ENCODE measurements around the gene KCNAB1.

DNA sequence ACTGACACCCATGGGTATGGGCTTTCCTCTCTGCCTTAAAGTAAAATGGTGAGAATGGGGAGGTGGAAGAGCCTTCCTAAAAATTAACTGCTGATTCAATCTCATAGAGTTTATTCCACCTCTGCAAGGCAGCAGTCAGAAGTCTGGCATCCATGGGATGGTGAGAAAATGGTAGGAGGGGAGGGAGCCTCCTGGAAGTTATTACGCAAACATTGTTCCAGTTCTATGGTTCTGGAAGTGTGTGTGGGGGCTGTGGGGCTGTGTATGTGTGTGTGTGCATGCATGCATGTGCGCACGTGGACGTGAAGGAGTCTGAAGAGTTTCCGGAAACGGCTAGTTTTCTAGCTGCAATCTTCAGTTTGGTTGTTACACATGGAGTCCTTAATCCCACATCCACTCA lies 177.6 kb downstream of the KCNAB1 start:
- TF ChIP-seq BCL11A (IDR thresholded peaks at IDR 0.05; ENCODE audit: low read depth in 2 of 2, low read length in 2 of 2) (no peak), CTCF (IDR thresholded peaks at IDR 0.05; ENCODE audit: control extremely low read depth in 1 of 3, insufficient read depth in 1 of 3, low read depth in 1 of 3, low read length in 3 of 3) (no peak), YY1 (IDR thresholded peaks at IDR 0.05; ENCODE audit: low read depth, low read length) (no peak), POLR2AphosphoS5 (IDR thresholded peaks at IDR 0.05; ENCODE audit: low read depth, low read length) (no peak), RNF2 (IDR thresholded peaks at IDR 0.05; ENCODE audit: borderline replicate concordance, low read depth, low read length, missing control alignments, poor library complexity, severe bottlenecking) (no peak), SIN3A (conservative IDR thresholded peaks at IDR 0.05 in 1 of 2, IDR thresholded peaks at IDR 0.05 in 1 of 2; ENCODE audit: low read depth in 1 of 2, low read length in 2 of 2) (no peak), EP300 (IDR thresholded peaks at IDR 0.05; ENCODE audit: borderline replicate concordance in 1 of 2, low read depth in 2 of 2, low read length in 2 of 2) (no peak), MAX (IDR thresholded peaks at IDR 0.05) (no peak), ZNF274 (IDR thresholded peaks at IDR 0.05; ENCODE audit: borderline replicate concordance, extremely low read depth, low read length) (no peak)

Measured in H1 (cell line).